OCI-LY7 (cell line): ENCODE measurements around the gene CELF4.

Experiments
- CTCF ChIP-seq: fragments of 200-600 bp; sonication (generic); conservative IDR thresholded peaks from 2 replicates; pipeline ENCODE4 v1.5.1; 2014; ENCODE audit warnings: mild to moderate bottlenecking, antibody characterized with exemption, low read length, moderate library complexity, mixed read lengths
- EZH2phosphoT487 ChIP-seq: fragments of 200-600 bp; sonication (generic); IDR thresholded peaks from 2 replicates; pipeline ENCODE4 v1.6.1; 2018; ENCODE audit warnings: low read depth, borderline replicate concordance, mild to moderate bottlenecking, mixed run types, antibody characterized with exemption, low read length, moderate library complexity, mixed read lengths

- TF ChIP-seq CTCF (no peak), EZH2phosphoT487 (no peak)
These were observed 6.4 kb downstream of the CELF4 start for GRCh38 chr18:37559194-37559593.
